ENCODE measurements around the gene SUMF1.

GRCh38 chr3:4425055-4425454 lies 42.0 kb downstream of the SUMF1 start:
- TF ChIP-seq CTCF (IDR thresholded peaks at IDR 0.05) (no peak), POLR2A (IDR thresholded peaks at IDR 0.05) (no peak)

Data from adrenal gland (tissue), 5 donors.